ENCODE results near the gene SLC22A3. TPM values are rescaled to one million over a fixed set of nuclear protein-coding genes. Genes with fewer than 3 reads are reported as not detected.

Gene SLC22A3
- total RNA-seq, 1 experiment from 2014 or later: 8.1 TPM

- Mint-ChIP-seq H3K27ac (ENCODE audit: unreplicated experiment) (no peak overlapping the region), H3K4me1 (ENCODE audit: low read depth, unreplicated experiment) (peaks cover 35% of the 10 kb centered on the region), H3K27me3 (ENCODE audit: unreplicated experiment) (no peaks in the 10 kb centered on the region), H3K4me3 (ENCODE audit: low read depth, unreplicated experiment) (no peak overlapping the region), H3K36me3 (ENCODE audit: insufficient read depth, unreplicated experiment) (no peaks in the 10 kb centered on the region), H3K9me3 (ENCODE audit: low read depth, unreplicated experiment) (no peaks in the 10 kb centered on the region)
- intact Hi-C loops (cut with micrococcal nuclease; ENCODE audit: unreplicated experiment): no loop called here
- no peak for TF ChIP-seq CTCF (IDR thresholded peaks at IDR 0.05; ENCODE audit: unreplicated experiment)
- CTCF ChIA-PET: no interaction called here
- BruUV-seq (replicated peaks): no TSS peak
- no peak for DNase-seq
Observed at GRCh38 chr6:160357088-160357487, 8.9 kb downstream of the SLC22A3 start.

- no TSS peak for BruUV-seq (replicated peaks)
- no peak for DNase-seq
- no peaks in the 10 kb centered on the region for H3K9me3 Mint-ChIP-seq (ENCODE audit: low read depth, unreplicated experiment)
- CTCF ChIA-PET: no interaction called here
- no peak for TF ChIP-seq CTCF (IDR thresholded peaks at IDR 0.05; ENCODE audit: unreplicated experiment)
- no peaks in the 10 kb centered on the region for H3K27me3 Mint-ChIP-seq (ENCODE audit: unreplicated experiment)
- intact Hi-C loops (cut with micrococcal nuclease; ENCODE audit: unreplicated experiment): no loop called here
- H3K27ac Mint-ChIP-seq (ENCODE audit: unreplicated experiment): no peak overlapping the region
- H3K4me1 Mint-ChIP-seq (ENCODE audit: low read depth, unreplicated experiment): peaks cover 35% of the 10 kb centered on the region
- H3K36me3 Mint-ChIP-seq (ENCODE audit: insufficient read depth, unreplicated experiment): no peaks in the 10 kb centered on the region
- H3K4me3 Mint-ChIP-seq (ENCODE audit: low read depth, unreplicated experiment): no peak overlapping the region
Observed at GRCh38 chr6:160358225-160359119, 10.3 kb downstream of the SLC22A3 start.

- Mint-ChIP-seq H3K27ac (ENCODE audit: unreplicated experiment) (no peak overlapping the region), H3K4me3 (ENCODE audit: low read depth, unreplicated experiment) (no peak overlapping the region), H3K9me3 (ENCODE audit: low read depth, unreplicated experiment) (no peaks in the 10 kb centered on the region), H3K27me3 (ENCODE audit: unreplicated experiment) (no peaks in the 10 kb centered on the region), H3K36me3 (ENCODE audit: insufficient read depth, unreplicated experiment) (no peaks in the 10 kb centered on the region), H3K4me1 (ENCODE audit: low read depth, unreplicated experiment) (peaks cover 45% of the 10 kb centered on the region)
- CTCF ChIA-PET: interaction anchor here (0.6 to 1.1 kb wide), 2 partner anchors 16 to 1405 kb away, joined by 3 read pairs; no protein-coding TSS in a partner anchor
- no TSS peak for BruUV-seq (replicated peaks)
- no peak for DNase-seq
- intact Hi-C loops (cut with micrococcal nuclease; ENCODE audit: unreplicated experiment): no loop called here
- TF ChIP-seq CTCF (IDR thresholded peaks at IDR 0.05; ENCODE audit: unreplicated experiment): no peak
Observed at GRCh38 chr6:160360955-160361354, 12.8 kb downstream of the SLC22A3 start.

GRCh38 chr6:160362556-160362955 lies 14.4 kb downstream of the SLC22A3 start:
- CTCF ChIA-PET: no interaction called here
- H3K36me3 Mint-ChIP-seq (ENCODE audit: insufficient read depth, unreplicated experiment): no peaks in the 10 kb centered on the region
- intact Hi-C loops (cut with micrococcal nuclease; ENCODE audit: unreplicated experiment): no loop called here
- H3K9me3 Mint-ChIP-seq (ENCODE audit: low read depth, unreplicated experiment): no peaks in the 10 kb centered on the region
- BruUV-seq (replicated peaks): no TSS peak
- no peak for TF ChIP-seq CTCF (IDR thresholded peaks at IDR 0.05; ENCODE audit: unreplicated experiment)
- H3K27me3 Mint-ChIP-seq (ENCODE audit: unreplicated experiment): no peaks in the 10 kb centered on the region
- H3K27ac Mint-ChIP-seq (ENCODE audit: unreplicated experiment): no peak overlapping the region
- no peak overlapping the region for H3K4me3 Mint-ChIP-seq (ENCODE audit: low read depth, unreplicated experiment)
- H3K4me1 Mint-ChIP-seq (ENCODE audit: low read depth, unreplicated experiment): peaks cover 38% of the 10 kb centered on the region
- DNase-seq: no peak
